Cardiac fibroblast (primary cell): ENCODE data around the gene CTPS2.
"Not testable (repeated sequence)": the region's sequence is repeated elsewhere in the genome, so short reads cannot be mapped to it uniquely, and the experiment has no call there.

Experiments used
- DNase-seq, 2 donors: peaks; one replicate each; pipeline versions ENCODE4 v3.0.0 to v3.0.0-alpha.2; 2010; ENCODE audit warnings: low read depth in 2 of 2
- H3K4me3 ChIP-seq, 2 donors: replicated peaks in 1 of 2; 1 replicate in 1 of 2; 2 replicates in 1 of 2; pipeline ENCODE4 v1.5.1; 2011; ENCODE audit warnings: low read depth in 2 of 2, low read length in 2 of 2, mild to moderate bottlenecking in 2 of 2, moderate library complexity in 1 of 2
- TF ChIP-seq, protein P1 (sequence below): IDR thresholded peaks from one replicate; pipeline ENCODE4 v1.5.1; 2011; ENCODE audit warnings: low read depth, mild to moderate bottlenecking, low read length, inconsistent platforms

Gene CTPS2

DNA sequence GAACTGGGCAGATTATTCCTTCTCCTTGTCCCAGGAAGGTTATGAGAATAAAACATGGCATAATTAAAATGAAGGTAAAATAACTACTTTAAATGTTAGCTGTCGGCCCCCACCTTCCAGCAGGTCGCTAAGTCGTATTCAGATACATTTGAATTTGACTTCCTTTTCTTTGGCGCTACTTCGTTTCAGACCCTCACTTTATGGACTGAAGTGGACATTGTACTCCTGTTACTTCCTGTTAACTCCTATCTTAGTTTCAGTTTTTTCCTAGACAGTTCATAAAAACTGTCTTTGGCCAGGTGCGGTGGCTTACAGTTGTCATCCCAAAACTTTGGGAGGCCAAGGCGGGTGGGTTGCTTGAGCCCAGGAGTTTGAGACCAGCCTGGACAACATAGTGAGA is 12.6 kb upstream of the CTPS2 start:
- DNase-seq, result no peak
- TF ChIP-seq, protein P1, sequence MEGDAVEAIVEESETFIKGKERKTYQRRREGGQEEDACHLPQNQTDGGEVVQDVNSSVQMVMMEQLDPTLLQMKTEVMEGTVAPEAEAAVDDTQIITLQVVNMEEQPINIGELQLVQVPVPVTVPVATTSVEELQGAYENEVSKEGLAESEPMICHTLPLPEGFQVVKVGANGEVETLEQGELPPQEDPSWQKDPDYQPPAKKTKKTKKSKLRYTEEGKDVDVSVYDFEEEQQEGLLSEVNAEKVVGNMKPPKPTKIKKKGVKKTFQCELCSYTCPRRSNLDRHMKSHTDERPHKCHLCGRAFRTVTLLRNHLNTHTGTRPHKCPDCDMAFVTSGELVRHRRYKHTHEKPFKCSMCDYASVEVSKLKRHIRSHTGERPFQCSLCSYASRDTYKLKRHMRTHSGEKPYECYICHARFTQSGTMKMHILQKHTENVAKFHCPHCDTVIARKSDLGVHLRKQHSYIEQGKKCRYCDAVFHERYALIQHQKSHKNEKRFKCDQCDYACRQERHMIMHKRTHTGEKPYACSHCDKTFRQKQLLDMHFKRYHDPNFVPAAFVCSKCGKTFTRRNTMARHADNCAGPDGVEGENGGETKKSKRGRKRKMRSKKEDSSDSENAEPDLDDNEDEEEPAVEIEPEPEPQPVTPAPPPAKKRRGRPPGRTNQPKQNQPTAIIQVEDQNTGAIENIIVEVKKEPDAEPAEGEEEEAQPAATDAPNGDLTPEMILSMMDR, result no peak
- no peak overlapping the region for H3K4me3 ChIP-seq

DNA sequence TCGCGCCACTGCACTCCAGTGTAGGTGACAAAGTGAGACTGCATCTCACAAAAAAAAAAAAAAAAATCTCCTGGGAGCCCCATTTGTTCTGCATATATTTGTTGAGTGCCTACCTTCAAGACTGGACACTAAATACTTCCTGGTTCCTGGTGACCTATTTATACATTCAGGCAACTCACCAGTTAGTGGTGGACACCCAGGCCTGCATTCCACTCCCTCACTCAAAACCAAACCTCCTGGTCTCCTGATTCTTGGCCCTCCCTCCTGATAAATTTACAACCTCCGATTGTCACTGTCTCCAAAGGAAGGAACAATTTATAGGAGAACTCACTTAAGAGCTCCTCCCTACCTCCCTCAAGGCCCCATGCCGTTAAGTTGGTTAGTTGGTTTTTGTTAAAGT is 10.0 kb upstream of the CTPS2 start:
- TF ChIP-seq, protein P1, result no peak
- no peak overlapping the region for H3K4me3 ChIP-seq
- no peak for DNase-seq

DNA sequence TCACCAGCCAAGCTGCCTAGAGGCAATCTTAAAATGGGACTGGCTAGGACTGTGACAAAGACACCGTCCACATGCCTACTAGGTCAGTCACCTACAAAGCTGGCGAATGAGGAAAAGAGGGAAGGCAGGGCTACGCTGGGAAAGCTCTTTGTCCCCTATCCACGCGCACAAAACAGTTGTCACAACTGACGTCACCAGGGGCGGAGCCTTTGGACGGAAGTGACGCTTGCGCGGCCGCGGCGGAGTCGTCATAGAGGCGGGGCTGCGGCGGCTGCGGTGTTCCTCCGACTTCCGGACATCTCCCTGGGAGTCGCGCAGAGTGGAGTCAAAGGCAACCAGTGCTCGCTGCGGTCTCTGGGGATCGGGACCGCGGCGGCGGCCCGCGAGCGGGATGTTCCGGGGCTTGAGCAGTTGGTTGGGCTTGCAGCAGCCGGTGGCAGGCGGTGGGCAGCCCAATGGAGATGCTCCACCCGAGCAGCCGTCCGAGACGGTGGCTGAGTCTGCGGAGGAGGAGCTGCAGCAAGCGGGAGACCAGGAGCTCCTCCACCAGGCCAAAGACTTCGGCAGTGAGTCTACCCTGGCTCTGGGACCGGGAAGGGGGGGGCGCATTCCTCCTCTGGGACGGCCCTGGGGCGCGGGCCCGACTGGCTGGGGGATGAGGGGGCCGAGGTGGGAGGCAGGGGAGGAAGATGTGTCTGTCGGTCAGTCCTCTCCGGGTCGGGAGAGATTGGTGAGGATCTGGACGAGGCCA is 7.0 kb upstream of the CTPS2 start, which contains the start of gene SYAP1:
Gene SYAP1, plus strand, starts transcription at position 279 of the 751 bp plus-strand sequence. Its CDS starts 113 bp downstream, at position 392.
- DNase-seq, result peak; percentile 97
- TF ChIP-seq, protein P1, result no peak
- H3K4me3 ChIP-seq, result peak within 1 kb of the TSS; percentile 71 to 73

- no peak for DNase-seq
- TF ChIP-seq, protein P1, result no peak
- peak overlapping the region; percentile 49 to 53 for H3K4me3 ChIP-seq
These were observed 6.4 kb upstream of the CTPS2 start for GRCh38 chrX:16718824-16719333.

- not testable (repeated sequence) for H3K4me3 ChIP-seq
These were observed 4.0 kb upstream of the CTPS2 start for GRCh38 chrX:16716451-16716850.

GRCh38 chrX:16715638-16716037 is 3.2 kb upstream of the CTPS2 start:
- DNase-seq, H3K4me3 ChIP-seq: not testable (repeated sequence)

More at GRCh38 chrX:16716451-16716850, 4.0 kb upstream of the CTPS2 start:
- not testable (repeated sequence) for DNase-seq

DNA sequence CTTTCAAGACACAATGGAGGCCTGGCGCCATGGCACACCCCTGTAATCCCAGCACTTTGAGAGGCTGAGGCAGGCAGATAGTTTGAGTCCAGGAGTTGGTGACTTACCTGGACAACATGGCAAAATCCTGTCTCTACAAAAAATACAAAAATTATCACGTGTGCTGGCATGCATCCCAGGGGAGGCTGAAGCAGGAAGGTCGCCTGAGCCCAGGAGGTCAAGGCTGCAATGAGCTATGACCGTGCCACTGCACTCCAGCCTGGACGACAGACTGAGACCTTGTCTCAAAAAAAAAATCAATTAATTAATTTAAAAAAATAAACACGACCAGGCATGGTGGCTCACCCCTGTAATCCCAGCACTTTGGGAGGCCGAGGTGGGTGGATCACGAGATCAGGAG is 2.0 kb upstream of the CTPS2 start:
- no peak overlapping the region for H3K4me3 ChIP-seq
- DNase-seq, result no peak
- TF ChIP-seq, protein P1, result no peak
